OCI-LY7 (cell line): Measurements from ENCODE around the gene TRIM28. TPM values are rescaled to one million over a fixed set of nuclear protein-coding genes. Genes with fewer than 3 reads are reported as not detected.

ENCODE experiments used
- BruUV-seq: library from RNA; stranded (reverse); fragments of 400-500 nt; replicated peaks from 2 replicates; lab custom pipeline; 2021; lab: Mats Ljungman, UMichigan
- CTCF ChIA-PET: fragments of 300-600 bp; sonication (Branson Sonifier 250); formaldehyde crosslinking; loops from one replicate; lab custom pipeline; 2022; ENCODE audit warnings: antibody characterized with exemption; ENCODE audit not compliant: unreplicated experiment; lab: Charles Lee
- POLR2A ChIA-PET: fragments of 300-600 bp; sonication (Branson Sonifier 250); formaldehyde crosslinking; loops from one replicate; lab custom pipeline; 2022; ENCODE audit warnings: antibody characterized with exemption; lab: Charles Lee
- DNase-seq: peaks from one replicate; pipeline ENCODE4 v3.0.0-alpha.2; 2015; ENCODE audit warnings: low spot score
- H2AFZ ChIP-seq: fragments of 200-600 bp; sonication (generic), shearing (Covaris generic); 2 replicates; pipeline ENCODE4 v1.6.1; 2014; ENCODE audit warnings: mild to moderate bottlenecking, antibody characterized with exemption, low read length, moderate library complexity
- H3K27ac ChIP-seq: fragments of 200-600 bp; sonication (generic); 2 replicates; pipeline ENCODE4 v1.5.1; 2014; ENCODE audit warnings: mixed run types, low read depth, mild to moderate bottlenecking, moderate library complexity, low read length, inconsistent platforms; ENCODE audit not compliant: poor library complexity, severe bottlenecking
- H3K36me3 ChIP-seq: fragments of 200-600 bp; sonication (generic); 2 replicates; pipeline ENCODE4 v1.6.1; 2014; ENCODE audit warnings: mild to moderate bottlenecking, antibody characterized with exemption, low read length, moderate library complexity, mixed read lengths; ENCODE audit not compliant: insufficient read depth
- H3K4me1 ChIP-seq: fragments of 200-600 bp; sonication (generic); 2 replicates; pipeline ENCODE4 v1.5.1; 2014; ENCODE audit warnings: mild to moderate bottlenecking, low read length; ENCODE audit not compliant: insufficient read depth, poor library complexity, severe bottlenecking
- H3K4me2 ChIP-seq: fragments of 200-600 bp; sonication (generic); 2 replicates; pipeline ENCODE4 v1.6.1; 2014; ENCODE audit warnings: mild to moderate bottlenecking, low read length
- H3K4me3 ChIP-seq: fragments of 200-600 bp; sonication (generic); 2 replicates; pipeline ENCODE4 v1.5.1; 2014; ENCODE audit warnings: mild to moderate bottlenecking, low read depth, low read length; ENCODE audit not compliant: poor library complexity, severe bottlenecking
- H3K79me2 ChIP-seq: fragments of 200-600 bp; sonication (generic); 2 replicates; pipeline ENCODE4 v1.6.1; 2016; ENCODE audit warnings: low read depth, mild to moderate bottlenecking, low read length, moderate library complexity, mixed read lengths; ENCODE audit not compliant: insufficient read depth
- H3K9me2 ChIP-seq: fragments of 200-600 bp; sonication (generic); 2 replicates; pipeline ENCODE4 v1.6.1; 2016; ENCODE audit warnings: mild to moderate bottlenecking, low read length, mixed read lengths; ENCODE audit not compliant: insufficient read depth
- H3K9me3 ChIP-seq: fragments of 200-600 bp; sonication (generic); 2 replicates; pipeline ENCODE4 v1.6.1; 2014; ENCODE audit warnings: mild to moderate bottlenecking, mixed run types, low read length, mixed read lengths
- H4K20me1 ChIP-seq: fragments of 200-600 bp; sonication (generic); 2 replicates; pipeline ENCODE4 v1.6.1; 2014; ENCODE audit warnings: mild to moderate bottlenecking, antibody characterized with exemption, low read length, moderate library complexity, mixed read lengths; ENCODE audit not compliant: insufficient read depth
- EZH2phosphoT487 ChIP-seq: fragments of 200-600 bp; sonication (generic); IDR thresholded peaks from 2 replicates; pipeline ENCODE4 v1.6.1; 2018; ENCODE audit warnings: low read depth, borderline replicate concordance, mild to moderate bottlenecking, mixed run types, antibody characterized with exemption, low read length, moderate library complexity, mixed read lengths
- intact Hi-C: fragments of 100-400 bp; cut with micrococcal nuclease; formaldehyde crosslinking; loops from one replicate; pipeline ENCODE4 v1.10.0; 2022; ENCODE audit not compliant: unreplicated experiment
- total RNA-seq, 2 experiments: library from RNA; depleted of rRNA in 1 of 2; stranded (reverse); fragments of >200 nt in 1 of 2; shearing (Covaris generic) in 1 of 2; gene quantifications; 2 replicates each; pipeline ENCODE4 v1.2.3, GENCODE V29; 2014 to 2022
- TF ChIP-seq, protein P1 (sequence below): fragments of 200-600 bp; sonication (generic); conservative IDR thresholded peaks from 2 replicates; pipeline ENCODE4 v1.5.1; 2014; ENCODE audit warnings: mild to moderate bottlenecking, antibody characterized with exemption, low read length, moderate library complexity, mixed read lengths

TRIM28 gene
- total RNA-seq, 2 experiments from 2014 or later, result 601 to 729 TPM

- Histone ChIP-seq H3K4me2 (no peak overlapping the region), H4K20me1 (no peaks in the 10 kb centered on the region), H3K9me3 (no peaks in the 10 kb centered on the region), H3K79me2 (no peaks in the 10 kb centered on the region), H3K27ac (no peak overlapping the region), H3K36me3 (peaks cover 17% of the 10 kb centered on the region), H3K4me3 (no peak overlapping the region), H3K4me1 (no peaks in the 10 kb centered on the region), H2AFZ (no peak overlapping the region), H3K9me2 (no peaks in the 10 kb centered on the region)
- TF ChIP-seq, protein P1, sequence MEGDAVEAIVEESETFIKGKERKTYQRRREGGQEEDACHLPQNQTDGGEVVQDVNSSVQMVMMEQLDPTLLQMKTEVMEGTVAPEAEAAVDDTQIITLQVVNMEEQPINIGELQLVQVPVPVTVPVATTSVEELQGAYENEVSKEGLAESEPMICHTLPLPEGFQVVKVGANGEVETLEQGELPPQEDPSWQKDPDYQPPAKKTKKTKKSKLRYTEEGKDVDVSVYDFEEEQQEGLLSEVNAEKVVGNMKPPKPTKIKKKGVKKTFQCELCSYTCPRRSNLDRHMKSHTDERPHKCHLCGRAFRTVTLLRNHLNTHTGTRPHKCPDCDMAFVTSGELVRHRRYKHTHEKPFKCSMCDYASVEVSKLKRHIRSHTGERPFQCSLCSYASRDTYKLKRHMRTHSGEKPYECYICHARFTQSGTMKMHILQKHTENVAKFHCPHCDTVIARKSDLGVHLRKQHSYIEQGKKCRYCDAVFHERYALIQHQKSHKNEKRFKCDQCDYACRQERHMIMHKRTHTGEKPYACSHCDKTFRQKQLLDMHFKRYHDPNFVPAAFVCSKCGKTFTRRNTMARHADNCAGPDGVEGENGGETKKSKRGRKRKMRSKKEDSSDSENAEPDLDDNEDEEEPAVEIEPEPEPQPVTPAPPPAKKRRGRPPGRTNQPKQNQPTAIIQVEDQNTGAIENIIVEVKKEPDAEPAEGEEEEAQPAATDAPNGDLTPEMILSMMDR, result no peak
- no peak for TF ChIP-seq EZH2phosphoT487
- intact Hi-C loops, result no loop called here
- BruUV-seq, result no TSS peak
- no peak for DNase-seq
- CTCF ChIA-PET, result no interaction called here
- POLR2A ChIA-PET, result no interaction called here
Measured at GRCh38 chr19:58584498-58585441, 40.9 kb downstream of the TRIM28 start.

DNA sequence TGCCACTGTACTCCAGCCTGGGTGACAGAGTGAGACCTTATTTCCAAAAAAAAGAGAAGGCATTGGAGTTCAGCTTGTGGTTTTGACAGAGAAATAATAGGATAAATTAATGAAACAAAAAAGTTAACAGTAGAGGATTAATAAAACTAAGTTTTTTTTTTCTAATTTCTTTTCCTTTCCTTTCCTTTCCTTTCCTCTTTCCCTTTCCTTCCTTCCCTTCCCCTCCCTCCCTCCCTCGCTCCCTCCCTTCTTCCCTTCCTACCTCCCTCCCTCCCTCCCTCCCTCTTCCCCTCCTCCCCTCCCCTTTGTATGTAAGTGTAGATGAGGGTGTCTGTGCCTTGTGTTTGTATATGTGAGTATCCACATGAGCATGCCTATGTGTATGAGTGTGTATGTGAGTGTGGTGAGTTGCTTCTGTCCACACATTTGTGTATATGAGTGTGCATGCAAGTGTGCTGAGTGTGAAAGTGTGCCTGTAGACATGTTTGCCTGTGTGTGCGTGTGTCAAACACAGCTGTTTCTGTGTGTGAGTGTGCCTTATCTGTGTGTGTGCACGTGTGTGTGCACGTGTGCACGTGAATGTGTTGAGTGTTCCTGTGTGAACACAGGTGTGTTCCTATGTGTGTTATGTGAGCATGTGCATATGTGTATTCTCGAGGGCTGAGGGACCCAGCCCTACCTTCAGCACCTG is 41.7 kb downstream of the TRIM28 start:
- H4K20me1 ChIP-seq, result no peaks in the 10 kb centered on the region
- H3K4me3 ChIP-seq, result no peak overlapping the region
- no peak for DNase-seq
- TF ChIP-seq, protein P1, result no peak
- TF ChIP-seq EZH2phosphoT487, result no peak
- no peak overlapping the region for H3K4me2 ChIP-seq
- H3K9me3 ChIP-seq, result no peaks in the 10 kb centered on the region
- no peaks in the 10 kb centered on the region for H3K9me2 ChIP-seq
- peaks cover 17% of the 10 kb centered on the region for H3K36me3 ChIP-seq
- BruUV-seq, result no TSS peak
- ChIA-PET CTCF (no interaction called here), POLR2A (no interaction called here)
- H3K27ac ChIP-seq, result no peak overlapping the region
- intact Hi-C loops, result no loop called here
- H3K4me1 ChIP-seq, result no peaks in the 10 kb centered on the region
- no peak overlapping the region for H2AFZ ChIP-seq
- no peaks in the 10 kb centered on the region for H3K79me2 ChIP-seq
